GM18870 (cell line): ENCODE results near the gene ABL1.

Source experiments
- ATAC-seq: cut with Tn5 transposase; IDR thresholded peaks from one replicate; pipeline ENCODE4 v1.9.1; 2021; ENCODE audit warnings: moderate library complexity; ENCODE audit not compliant: unreplicated experiment

The ABL1 gene

DNA sequence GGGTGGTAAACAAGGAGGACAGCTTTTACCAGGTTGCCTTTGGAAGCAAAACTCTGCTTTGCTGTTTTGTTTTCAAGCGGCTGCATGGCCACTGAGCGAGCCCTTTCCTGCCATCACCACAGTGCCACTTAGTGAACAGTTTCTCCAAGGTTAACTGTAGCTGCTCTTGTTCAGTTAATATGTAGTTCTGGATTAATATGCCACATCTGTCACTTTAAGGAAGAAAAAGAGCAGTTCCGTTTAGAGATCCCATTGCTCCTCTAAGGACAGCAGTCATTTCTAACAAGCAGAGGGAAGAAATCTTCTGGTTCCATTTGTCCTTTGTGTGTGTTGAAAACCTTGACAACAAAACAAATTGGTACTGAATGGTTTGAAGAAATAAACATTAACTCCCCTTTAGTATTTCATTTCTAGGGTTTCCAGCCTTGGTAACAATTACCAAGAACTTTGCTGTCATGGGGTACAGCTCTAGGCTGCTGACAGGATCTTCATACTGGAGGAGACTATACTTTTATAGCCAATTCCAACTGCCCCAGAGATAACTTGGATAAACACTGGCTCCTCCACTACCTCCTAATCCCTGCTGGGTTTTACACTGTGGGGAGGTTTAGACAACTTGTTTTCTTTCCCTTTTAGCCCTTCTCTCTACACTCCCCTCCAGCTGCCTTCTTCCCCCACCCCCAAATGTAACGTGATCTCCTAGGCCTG, 10.3 kb upstream of the ABL1 start:
- ATAC-seq, result no peak

DNA sequence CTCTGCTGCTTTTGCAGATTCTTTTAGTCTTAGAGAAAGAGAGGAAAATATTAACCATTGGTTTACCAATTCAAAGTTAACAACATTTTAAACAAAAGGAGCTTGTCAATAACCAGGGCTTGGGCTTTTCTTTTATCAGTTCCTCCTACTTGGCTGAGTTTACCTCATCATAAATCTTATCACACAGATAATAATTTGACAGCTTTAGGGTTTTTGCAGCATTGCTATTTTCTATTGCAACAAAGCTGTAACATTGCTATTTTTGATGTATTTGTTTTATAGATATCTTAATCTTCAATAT, 9.8 kb upstream of the ABL1 start:
- no peak for ATAC-seq

DNA sequence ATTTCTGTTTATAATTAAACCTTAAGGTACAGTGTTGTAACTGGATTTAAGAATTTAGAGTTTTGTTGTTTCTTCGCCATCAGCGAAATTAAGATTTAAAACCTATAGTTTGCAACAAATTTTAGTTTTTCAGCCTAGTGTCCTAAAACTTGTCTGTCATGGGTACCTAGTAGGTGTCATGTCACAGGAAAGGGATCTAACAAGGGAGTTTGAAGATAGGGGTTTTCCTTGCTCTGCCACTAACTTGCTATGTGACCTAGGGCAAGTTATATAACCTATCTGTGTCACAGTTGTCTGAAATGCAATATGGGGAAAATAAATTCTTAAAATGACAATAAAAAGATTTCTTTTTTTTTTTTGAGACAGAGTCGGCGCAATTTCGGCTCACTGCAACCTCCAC, 9.2 kb upstream of the ABL1 start:
- ATAC-seq, result no peak

DNA sequence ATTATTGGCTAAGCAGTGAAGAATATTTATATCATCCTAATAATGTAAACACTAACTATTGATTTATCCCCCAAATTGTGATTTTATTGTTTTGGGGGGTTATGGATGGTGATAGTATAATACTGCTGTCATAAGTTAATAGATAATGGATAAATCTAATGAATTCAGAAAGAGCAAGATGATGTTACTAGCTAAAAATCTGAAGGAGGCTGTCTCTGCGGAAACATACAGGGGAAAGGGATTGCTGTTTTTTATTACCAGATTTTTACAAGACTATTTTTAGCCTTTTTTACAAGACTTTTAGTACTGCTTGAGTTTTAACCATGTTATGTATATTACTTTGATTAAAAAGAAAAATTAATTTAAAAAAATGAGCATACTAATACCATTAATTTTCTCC, 5.3 kb upstream of the ABL1 start:
- ATAC-seq, result no peak

DNA sequence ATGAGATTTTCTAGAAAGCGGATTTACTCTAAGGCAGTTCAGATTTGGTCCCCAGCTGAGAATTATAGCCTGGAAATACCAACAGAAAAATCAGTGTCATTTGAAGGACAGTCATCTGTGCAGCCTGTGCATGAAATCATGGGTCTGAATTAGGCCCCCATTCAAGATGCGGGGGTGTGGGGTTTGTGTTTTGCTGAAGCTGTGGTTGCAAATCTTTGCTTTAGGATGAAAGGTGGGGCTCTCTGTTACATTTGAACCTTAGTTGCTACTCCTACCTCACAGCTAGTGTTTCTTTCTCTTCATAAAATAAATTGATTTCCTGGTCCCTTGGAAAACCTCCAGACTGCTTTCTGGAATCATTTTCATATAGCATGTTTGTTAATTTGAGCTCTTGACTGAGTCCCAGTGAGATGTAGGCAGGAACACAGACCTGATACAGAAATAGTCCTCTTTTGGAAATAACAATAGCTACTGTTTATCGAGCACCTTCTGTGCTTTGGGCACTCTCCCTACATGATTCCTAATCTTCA, 4.8 kb upstream of the ABL1 start:
- no peak for ATAC-seq

DNA sequence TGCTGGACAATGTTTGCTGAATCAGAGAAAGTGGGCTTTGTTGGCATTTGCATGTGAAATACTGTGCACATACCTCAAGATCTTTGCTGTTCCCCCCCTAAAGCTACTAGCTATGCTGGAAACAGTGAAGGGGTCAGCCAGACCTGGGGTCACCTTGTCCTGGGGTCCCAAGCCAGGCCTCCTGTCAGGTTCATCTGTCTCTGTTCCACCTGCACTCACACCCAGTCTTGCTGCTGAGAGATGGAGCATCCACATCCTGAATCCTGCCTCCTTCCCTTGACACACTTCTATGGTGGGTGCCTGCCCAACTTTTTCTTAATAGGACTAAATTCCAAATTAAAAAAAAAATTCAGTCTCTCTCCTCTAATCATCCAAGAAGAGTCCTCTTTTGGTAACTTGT, 4.0 kb upstream of the ABL1 start:
- ATAC-seq, result no peak

DNA sequence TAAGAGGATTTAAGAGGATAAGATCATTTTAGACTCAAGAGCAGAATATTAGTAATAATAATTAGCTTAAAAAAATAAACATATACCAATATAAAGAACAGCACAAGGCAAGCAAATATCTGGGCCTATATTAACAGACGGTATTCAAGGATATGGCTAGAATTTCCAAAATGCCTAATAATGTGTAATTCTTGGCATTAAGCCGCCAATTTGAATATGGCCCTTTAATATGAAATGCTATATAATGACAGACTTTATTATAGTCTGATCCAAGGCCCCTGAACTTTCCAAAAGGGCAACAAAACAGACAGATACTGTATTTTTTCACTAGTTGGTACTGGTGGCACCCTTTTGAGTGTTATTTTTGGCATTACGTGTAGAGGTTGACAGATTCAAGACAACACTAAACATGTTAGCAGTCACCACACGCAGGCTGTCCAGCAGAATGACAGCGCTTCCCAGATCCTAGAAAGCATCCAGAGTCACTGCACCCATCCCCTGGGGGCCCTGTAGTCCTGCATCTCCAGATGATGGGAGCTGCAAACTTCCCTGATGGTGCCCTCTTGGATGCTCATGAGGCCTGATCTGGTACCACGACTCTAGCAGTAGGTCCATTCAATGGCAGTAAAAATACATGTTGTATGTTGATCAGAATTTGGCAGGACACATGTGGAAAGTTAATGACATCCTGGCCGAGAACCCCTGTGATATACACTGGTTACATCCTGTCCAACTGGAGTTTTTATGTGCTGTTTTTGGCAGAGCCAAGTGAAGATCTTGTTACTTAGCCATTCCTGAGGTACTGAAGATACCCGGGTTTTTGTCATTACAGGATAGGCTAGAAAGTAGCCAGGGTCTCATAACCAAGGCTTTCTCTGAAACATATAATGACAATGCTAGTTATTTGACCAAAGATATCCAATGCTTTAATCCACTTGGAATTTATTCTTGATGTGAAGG, 1.7 kb upstream of the ABL1 start:
- ATAC-seq, result no peak

DNA sequence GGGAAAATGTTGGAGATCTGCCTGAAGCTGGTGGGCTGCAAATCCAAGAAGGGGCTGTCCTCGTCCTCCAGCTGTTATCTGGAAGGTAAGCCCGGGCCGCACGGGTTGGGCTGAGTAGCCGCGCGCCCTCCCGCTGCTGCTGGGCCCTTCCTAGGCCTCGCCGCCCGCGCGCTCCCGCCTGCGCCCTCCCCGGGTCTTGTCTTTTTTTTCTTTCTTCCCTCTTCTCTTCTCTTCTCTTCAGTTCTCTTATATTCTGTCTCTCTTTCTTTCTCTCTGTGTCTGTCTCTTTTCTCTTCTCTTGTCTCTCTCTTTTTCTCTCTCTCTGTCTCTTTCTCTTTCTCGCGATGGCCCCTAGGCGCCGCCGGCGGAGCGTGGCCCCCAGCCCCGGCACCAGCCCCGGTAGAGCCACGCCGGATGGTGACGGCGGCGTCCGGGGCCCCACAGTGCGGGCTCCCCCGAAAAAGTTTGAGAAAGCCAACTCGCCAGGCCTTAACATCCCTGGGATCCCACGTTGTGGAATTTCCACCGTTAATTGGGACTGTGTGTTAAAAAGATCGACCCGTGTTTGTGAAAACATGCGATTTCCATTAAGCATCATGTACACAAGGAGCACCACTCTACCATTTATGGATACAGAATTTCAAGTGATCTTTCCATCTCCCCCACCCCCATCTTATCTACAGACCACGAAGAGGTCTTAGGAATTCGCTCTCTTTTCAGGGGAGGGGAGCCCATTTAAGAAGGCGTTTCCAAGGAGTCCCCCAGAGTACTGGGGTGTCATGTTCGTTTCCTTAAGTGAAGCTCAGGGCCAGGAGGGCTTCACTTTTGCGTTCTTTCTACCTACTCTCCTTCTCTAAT, 616 bp downstream of the ABL1 start:
- ATAC-seq, result no peak

DNA sequence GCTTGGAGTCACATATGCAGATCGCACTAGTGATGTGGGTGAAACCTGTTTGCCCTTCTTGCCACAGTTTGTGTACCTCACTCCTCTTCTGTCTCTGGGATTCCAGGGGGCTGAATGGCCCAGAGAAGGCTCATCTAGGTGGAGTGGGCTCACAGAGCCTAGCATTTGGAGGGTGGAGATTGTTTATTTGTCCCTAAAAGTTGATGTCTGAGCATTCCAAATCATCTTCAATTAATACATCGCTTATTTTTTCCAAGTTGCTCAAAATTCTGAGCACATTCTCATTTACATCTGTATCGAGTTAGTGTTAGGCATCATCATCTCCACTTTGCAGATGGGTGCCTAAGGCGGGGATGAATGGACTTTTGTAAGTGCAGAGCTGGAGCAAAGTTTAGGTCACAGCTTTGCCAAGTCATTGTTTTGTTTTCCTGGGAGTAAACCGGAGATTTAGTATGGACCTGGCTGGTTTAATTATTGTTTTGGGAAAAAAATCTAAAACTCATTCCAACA, 2.0 kb downstream of the ABL1 start:
- no peak for ATAC-seq

DNA sequence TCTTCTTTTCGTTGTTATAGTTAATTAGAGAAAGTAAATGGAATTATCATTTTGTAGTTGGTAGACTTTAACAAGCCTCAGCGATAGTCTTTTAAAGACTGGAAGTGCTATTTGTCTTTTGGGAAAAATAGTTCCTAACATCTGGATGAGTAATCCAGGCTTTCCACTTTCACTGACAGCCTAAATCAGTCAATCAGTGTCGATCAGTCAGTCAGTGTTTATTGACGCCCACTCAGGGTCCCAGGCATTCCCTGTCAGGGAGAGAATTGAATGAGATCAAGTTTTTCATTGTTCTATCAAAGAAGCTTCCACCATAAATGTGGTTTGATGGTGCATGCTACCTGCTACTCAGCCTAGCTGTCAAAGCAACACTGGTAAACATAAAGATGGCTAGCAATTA, 2.6 kb downstream of the ABL1 start:
- ATAC-seq, result no peak

DNA sequence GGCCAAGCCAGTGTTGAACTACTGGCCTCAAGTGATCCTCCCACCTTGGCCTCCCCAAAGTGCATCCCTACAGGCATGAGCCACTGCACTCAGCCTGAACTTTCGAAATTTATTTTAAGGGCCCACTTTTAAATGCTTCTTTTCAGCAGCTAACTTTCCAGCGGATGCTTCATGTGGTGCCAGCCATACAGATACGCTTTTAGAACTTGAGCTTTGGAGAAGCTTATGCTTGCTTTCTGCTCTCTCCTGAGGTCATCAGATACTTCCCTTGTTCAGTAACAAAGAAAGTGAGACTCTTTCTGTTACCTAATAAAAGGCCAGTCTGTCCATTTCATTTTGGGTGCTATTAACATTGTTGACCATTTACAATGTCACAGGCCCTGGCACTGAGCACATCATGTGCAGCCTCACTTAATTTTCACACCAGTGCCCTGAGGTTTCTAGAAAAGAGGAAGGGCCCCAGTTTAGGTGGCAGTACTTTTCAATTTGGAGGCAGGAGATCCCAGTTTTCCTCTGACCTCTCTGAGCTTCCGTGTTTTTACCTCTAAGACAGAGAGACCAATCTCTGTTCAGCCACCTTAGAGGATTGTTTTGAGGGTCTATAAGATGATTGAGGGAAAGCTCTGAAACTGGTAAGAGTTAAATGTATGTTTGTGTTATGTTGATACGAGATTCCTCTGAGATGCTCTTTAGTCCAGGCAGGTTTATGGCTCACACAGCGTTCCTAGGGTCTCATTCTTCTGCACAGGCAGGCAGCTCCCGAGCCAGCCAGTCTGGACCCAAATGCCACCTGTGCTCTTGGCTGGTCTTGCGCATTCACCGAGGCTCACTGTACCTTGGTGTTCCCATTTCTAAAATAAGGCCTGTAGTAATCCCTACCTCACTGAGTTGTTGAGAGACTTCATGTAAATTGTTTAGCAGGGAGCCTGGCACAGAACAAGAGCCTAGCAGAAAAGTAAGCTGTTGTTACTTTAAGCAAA, 4.4 kb downstream of the ABL1 start:
- ATAC-seq, result no peak

DNA sequence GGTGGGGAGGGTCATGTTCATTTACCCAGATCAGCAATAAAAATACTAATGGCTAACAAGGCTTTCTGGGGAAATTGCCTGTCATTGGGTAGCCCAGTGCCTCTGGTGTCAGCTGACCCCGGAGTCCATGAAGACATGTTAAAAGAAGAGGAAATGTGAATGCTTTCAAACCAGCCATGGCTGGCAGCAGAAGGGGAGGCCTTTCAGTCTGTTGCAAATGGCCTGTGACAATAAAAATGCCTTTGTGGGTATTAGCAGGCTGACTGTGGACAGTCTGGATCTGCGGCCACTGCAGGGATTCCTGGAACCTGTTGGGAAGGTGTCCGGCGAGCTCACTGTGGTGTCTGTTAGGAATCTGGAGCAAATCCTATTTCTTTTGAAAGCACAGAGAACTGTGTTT, 7.5 kb downstream of the ABL1 start:
- ATAC-seq, result no peak

DNA sequence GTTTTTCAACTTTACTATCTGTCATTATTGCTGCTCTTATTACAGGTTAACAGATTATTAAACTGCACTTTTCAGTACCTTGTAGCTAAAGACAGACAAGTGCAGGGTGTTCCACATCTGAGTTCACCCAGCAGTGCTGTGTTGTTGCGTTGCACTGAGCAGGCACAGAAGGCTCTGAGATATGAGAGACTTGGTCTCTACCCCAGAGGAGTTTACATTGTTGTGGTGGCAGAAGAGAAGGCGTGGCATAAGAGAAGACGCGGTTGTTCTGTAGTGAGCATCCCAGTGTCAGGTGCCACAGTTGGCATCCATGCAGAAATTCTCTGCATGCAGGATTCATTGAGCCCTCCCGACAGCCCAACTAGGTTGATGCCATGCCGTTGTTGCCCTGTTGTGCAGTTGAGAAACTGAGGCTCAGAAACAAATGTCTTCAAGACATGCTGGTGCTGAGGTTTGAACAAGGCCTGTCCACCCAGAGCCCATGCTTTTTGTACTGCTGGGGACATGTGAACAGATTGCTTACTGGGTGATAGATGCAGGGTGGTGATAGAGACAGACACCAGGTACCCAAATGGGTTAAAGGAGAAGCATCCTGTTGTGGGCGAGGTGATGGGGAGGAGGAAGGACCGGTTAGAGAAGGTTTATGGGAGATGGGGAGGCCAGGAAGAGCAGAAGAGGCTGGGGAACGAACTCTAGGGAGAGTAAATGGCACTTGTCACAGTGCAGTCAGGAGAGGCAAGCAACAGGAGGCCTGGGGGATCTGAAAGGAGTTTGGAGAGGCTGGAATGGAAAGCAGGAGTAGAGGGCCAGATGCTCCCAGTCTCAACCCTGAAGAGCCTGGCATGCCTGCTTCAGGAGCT, 8.2 kb downstream of the ABL1 start:
- ATAC-seq, result no peak

DNA sequence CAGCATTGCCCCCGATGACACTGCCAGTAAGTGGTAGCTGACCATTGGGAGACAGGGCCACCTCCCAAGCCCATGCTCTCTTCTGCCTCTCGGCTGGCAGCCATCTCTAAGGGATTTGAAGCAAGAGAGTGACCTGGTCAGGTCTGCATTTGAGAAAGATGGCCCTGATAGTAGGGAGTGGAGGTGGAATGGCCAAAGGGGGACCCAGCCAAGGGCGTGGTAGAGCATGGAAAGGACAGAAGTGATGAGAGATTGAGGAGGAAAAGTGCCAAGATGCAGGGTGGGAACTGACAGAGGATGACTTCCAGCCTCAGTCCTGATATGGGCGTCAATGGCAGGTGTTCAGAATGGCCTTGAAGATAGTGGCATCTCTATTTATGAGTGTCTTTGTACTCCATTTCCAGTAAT, 9.0 kb downstream of the ABL1 start:
- no peak for ATAC-seq

DNA sequence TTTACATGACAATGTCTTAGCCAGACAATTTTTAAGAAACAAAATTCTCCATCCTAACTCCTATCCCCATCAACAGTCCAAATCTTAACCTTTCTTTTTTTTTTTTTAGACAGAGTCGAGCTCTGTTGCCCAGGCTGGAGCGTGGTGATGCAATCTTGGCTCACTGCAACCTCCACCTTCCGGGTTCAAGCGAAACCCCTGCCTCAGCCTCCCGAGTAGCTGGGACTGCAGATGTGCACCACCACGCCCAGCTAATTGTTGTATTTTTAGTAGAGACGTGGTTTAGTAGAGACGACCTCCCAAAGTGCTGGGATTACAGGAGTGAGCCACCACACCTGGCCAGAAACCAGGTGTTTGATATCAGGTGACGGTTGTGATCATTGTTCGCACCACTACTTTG, 10.2 kb downstream of the ABL1 start:
- ATAC-seq, result no peak

DNA sequence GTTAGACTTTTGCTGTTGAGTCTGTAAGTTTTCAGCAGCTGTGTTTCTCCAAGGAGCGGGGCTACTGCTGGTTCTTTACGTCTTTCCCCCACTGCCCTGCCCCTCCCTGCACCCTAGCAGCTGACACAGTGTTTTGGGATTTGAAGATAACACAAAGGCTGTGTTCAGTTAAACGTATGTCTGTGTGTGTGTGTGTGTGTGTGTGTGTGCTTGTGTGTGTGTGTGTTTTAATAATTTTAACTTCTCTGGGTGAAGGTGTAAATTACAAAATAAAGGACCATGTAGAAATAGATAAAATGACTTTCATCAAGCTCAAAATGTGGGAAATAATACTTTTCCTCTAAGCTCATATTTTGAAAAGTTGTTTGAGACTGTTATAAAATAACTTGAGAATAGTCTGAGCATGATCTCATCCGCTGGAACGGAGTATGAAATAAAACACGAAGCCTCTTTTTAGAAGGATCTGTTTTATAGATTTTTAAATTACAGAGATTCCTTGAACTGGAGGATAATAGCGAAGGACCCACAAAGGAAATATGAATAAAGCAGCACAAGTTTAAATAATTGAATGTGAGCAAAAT, 10.9 kb downstream of the ABL1 start:
- no peak for ATAC-seq

DNA sequence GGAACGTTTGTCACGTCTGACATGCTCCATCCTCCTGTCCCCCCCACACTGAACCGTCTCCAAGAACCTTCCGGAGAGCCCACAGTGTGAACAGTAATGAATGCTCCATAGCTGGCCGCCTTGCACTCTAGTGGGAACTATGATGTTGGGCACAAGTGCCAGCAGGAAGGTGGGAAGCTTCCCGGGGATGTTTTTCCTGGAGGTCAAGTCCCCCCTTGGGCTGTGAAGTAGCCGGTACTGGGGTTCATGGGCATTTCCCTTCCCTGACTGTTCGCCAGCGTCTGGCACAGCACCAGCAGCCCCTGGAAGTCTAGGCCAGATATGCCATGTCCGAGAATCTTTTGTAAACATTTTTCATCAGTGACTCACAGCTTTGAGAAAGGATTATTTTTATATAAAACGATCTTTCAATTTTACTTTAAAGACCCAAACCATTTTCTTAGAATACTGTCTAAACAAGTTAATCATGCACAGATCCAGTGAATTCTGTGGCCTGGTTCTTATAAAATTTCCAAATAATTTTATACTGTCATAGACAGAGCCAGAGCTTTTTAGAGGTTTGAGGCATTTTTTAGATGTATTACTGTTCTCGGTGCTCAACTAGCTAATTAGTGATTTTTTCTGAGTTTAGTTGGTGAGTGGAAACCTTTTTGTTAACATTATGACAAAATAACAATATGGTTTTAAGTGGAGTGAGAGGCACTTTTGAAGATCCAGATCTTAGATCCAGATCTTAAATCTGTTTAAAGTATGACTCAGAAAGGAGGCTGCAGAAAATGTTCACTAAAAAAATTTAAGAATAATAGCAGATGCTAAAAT, 11.6 kb downstream of the ABL1 start:
- no peak for ATAC-seq
